ENCODE results near the gene SMG6.

Gene SMG6

DNA sequence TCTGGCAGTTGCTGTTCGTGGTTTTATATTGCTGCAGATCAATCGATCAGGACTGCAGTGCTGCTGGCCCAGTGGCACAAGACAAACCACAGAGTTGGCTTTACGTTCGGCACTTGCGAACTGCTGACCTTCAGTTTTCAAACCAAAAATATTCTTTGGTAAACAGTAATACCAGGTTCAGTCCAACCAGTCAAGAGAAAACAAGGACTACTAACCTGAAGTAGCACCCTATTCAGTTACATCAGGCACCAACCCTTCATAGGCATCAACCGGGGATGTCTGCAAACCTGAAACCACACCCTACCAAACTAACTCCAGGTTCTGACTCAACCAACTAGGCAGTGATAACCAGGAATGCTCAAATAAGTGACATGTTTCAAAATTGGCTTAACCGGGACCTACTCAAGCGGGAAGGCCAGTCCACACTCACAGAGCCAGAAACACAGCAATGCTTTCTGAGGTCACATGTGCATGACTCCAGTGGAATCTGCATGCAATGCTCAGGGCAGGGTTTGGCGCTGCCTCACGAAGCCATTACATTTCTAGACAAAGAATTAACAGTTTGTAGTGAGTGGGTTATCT is 91.1 kb downstream of the SMG6 start:
- Histone ChIP-seq H3K27ac (no peak overlapping the region), H3K4me3 (ENCODE audit: low read depth, low read length) (no peak overlapping the region), H3K27me3 (ENCODE audit: insufficient read depth, low read depth, severe bottlenecking) (no peaks in the 10 kb centered on the region), H3K36me3 (no peaks in the 10 kb centered on the region), H3K9me3 (ENCODE audit: severe bottlenecking) (no peaks in the 10 kb centered on the region)
- no peak for DNase-seq
- TF ChIP-seq, protein P1, sequence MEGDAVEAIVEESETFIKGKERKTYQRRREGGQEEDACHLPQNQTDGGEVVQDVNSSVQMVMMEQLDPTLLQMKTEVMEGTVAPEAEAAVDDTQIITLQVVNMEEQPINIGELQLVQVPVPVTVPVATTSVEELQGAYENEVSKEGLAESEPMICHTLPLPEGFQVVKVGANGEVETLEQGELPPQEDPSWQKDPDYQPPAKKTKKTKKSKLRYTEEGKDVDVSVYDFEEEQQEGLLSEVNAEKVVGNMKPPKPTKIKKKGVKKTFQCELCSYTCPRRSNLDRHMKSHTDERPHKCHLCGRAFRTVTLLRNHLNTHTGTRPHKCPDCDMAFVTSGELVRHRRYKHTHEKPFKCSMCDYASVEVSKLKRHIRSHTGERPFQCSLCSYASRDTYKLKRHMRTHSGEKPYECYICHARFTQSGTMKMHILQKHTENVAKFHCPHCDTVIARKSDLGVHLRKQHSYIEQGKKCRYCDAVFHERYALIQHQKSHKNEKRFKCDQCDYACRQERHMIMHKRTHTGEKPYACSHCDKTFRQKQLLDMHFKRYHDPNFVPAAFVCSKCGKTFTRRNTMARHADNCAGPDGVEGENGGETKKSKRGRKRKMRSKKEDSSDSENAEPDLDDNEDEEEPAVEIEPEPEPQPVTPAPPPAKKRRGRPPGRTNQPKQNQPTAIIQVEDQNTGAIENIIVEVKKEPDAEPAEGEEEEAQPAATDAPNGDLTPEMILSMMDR (IDR thresholded peaks at IDR 0.05; ENCODE audit: low read depth, low read length): no peak

DNA sequence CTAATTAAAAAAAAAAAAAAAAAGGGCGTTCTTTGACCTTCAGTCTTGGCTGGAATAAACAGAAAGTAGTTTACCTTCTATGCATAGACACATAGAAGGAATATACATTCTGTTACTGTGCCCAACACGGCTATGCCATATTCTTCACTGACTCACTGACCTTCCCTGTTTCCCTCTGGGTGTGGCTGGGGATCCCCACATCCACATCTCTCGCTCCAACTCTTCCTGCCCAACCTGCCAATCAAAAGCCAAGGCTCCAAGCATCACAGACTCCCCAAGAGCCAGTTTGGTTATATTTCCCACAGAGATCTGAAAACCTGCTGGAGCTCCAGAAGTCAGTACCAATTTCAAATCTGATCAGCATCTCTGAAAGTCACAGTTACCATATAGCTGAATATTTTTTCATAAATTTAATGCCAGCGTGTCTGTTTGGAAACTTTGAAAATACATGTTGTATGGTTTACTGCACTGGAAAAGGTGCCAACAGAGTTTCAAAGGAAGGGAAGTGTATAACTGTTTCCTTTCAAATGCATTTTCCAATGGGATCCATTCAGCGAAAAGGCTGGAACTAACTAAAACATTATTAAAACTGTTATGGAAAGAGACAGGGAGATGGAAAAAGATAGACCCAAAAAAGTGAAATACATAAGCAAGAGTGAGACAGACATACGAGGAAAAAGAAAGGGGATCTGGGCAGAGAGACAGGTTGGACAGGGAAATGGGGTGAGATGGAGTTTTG is 91.8 kb downstream of the SMG6 start:
- H3K9me3 ChIP-seq (ENCODE audit: severe bottlenecking): no peaks in the 10 kb centered on the region
- no peaks in the 10 kb centered on the region for H3K27me3 ChIP-seq (ENCODE audit: insufficient read depth, low read depth, severe bottlenecking)
- DNase-seq: no peak
- TF ChIP-seq, protein P1 (IDR thresholded peaks at IDR 0.05; ENCODE audit: low read depth, low read length): no peak
- no peak overlapping the region for H3K4me3 ChIP-seq (ENCODE audit: low read depth, low read length)
- no peaks in the 10 kb centered on the region for H3K36me3 ChIP-seq
- no peak overlapping the region for H3K27ac ChIP-seq

DNA sequence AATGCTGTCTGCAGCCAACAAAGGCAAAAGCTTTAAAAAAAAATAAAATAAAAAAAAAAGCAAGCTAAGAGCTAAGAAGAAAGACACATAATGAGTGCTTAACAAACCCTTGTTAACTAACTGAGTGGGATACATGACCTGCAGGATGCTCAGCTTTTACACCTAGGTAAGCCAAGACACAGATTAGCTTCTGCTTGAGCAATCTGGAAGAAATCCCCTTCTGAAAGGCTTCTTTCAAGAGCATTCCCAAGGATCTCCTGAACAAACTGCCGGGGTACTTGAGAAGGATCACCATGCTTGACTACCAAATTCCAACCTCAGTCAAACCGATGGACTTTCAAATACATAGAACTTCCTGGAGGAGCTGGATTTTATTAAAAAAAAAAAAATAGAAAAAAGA is 92.9 kb downstream of the SMG6 start:
- DNase-seq: no peak

DNA sequence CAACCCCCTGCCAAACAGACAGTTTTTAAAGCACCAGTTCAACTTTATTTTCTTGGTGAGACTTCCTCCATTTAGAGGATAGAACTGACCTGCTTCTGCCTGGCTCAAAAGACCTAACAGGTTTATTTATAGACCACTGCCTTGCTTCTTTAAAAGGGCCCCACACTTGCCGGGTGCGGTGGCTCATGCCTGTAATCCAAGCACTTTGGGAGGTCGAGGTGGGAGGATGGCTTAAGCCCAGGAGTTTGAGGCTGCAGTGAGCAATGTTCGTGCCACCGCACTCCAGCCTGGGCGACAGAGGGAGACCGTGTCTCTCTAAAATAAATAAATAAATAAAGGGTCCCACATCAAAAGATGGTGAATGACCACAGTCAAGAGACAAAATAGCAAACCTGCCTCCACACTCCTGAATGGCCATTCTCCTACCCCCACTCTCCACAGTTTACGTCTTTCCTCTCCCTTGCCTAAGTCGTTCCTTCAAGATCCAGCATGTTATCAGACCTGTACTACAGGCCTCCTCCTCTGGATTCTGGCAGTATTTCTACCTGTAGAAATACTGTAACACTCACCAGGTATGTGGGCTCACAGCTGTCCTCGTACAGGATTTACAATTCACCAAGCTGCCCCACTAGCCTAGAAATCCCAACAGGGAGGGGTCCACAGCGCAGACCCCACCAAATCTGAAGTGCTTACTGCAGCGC is 95.6 kb downstream of the SMG6 start:
- Histone ChIP-seq H3K27ac (no peak overlapping the region), H3K9me3 (ENCODE audit: severe bottlenecking) (no peaks in the 10 kb centered on the region), H3K36me3 (no peaks in the 10 kb centered on the region), H3K4me3 (ENCODE audit: low read depth, low read length) (no peak overlapping the region), H3K27me3 (ENCODE audit: insufficient read depth, low read depth, severe bottlenecking) (no peaks in the 10 kb centered on the region)
- TF ChIP-seq, protein P1 (IDR thresholded peaks at IDR 0.05; ENCODE audit: low read depth, low read length): no peak
- no peak for DNase-seq

More for the DNA sequence above, 92.9 kb downstream of the SMG6 start:
- Histone ChIP-seq H3K27me3 (ENCODE audit: insufficient read depth, low read depth, severe bottlenecking) (no peaks in the 10 kb centered on the region), H3K4me3 (ENCODE audit: low read depth, low read length) (no peak overlapping the region), H3K27ac (no peak overlapping the region), H3K36me3 (no peaks in the 10 kb centered on the region), H3K9me3 (ENCODE audit: severe bottlenecking) (no peaks in the 10 kb centered on the region)
- TF ChIP-seq, protein P1 (IDR thresholded peaks at IDR 0.05; ENCODE audit: low read depth, low read length): no peak

DNA sequence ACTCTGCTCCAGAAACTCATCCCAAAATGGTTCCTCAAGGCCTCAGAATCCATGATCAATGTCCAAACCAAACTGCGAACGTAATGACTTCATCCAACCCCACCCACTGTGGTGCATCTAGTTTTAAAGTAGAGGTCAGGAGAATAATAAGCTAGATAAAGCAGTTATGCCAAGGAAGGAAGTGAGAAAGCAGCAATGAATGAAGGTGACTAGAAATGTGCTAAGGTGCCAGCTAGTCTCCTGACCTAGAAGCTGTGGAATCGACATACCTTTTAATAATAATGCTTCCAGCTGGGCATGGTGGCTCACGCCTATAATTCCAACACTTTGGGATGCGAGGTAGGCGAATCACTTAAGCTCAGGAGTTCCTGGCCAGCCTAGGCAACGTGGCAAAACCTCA is 99.2 kb downstream of the SMG6 start:
- no peaks in the 10 kb centered on the region for H3K36me3 ChIP-seq
- no peak for DNase-seq

More for the DNA sequence above, 99.2 kb downstream of the SMG6 start:
- Histone ChIP-seq H3K27ac (no peak overlapping the region), H3K27me3 (ENCODE audit: insufficient read depth, low read depth, severe bottlenecking) (no peaks in the 10 kb centered on the region), H3K9me3 (ENCODE audit: severe bottlenecking) (no peaks in the 10 kb centered on the region), H3K4me3 (ENCODE audit: low read depth, low read length) (no peak overlapping the region)
- TF ChIP-seq, protein P1 (IDR thresholded peaks at IDR 0.05; ENCODE audit: low read depth, low read length): no peak
